Measurements from ENCODE around the gene SMARCA5. TPM values are rescaled to one million over a fixed set of nuclear protein-coding genes. Genes with fewer than 3 reads are reported as not detected.

Gene SMARCA5
- 40.2 and 43.3 TPM in 2 replicates for total RNA-seq

GRCh38 chr4:143513314-143514168 is at the start of gene SMARCA5:
Gene SMARCA5, plus strand, starts transcription at chr4:143513702. Its CDS starts 223 bp downstream, at chr4:143513925.

Other genes starting within 250 kb of the SMARCA5 start
- gene GAB1, start 176.8 kb upstream of the SMARCA5 start, total RNA-seq: 11.5 and 13.4 TPM in 2 replicates
- 0.03 and 0.07 TPM in 2 replicates for gene FREM3, start 187.0 kb downstream of the SMARCA5 start, total RNA-seq

Data from smooth muscle cell of the pulmonary artery (primary cell).